ENCODE results near the gene CPEB2.

CPEB2 gene

GRCh38 chr4:15118292-15118691 lies 116.0 kb downstream of the CPEB2 start:
- peak; percentile 11 for DNase-seq (ENCODE audit: low read depth)

Data from GM04503 (cell line).